PFSK-1 (cell line): ENCODE results near the gene RETREG1.

Experiments used
- FOXP2 ChIP-seq: optimal IDR thresholded peaks from 2 replicates; pipeline ENCODE3; 2011; ENCODE audit warnings: borderline replicate concordance, control low read depth, inconsistent platforms; ENCODE audit not compliant: insufficient read depth; ENCODE audit errors: extremely low read length, extremely low read depth
- POLR2AphosphoS5 ChIP-seq: IDR thresholded peaks from 2 replicates; pipeline ENCODE4 v1.6.1; 2012; ENCODE audit warnings: low read depth, mild to moderate bottlenecking, control low read depth, low read length, moderate library complexity
- SIN3A ChIP-seq: IDR thresholded peaks from 2 replicates; pipeline ENCODE4 v1.6.1; 2012; ENCODE audit warnings: mild to moderate bottlenecking, low read length, moderate library complexity, borderline replicate concordance; ENCODE audit not compliant: insufficient read depth
- TAF1 ChIP-seq: IDR thresholded peaks from 2 replicates; pipeline ENCODE4 v1.6.1; 2012; ENCODE audit warnings: low read length, control low read depth, borderline replicate concordance; ENCODE audit not compliant: insufficient read depth
- TF ChIP-seq, protein P1 (sequence below), 2 experiments: IDR thresholded peaks; 2 replicates each; pipeline versions ENCODE4 v1.6.1 to v1.8.0; 2011 to 2012; ENCODE audit warnings: low read depth in 2 of 2, low read length in 2 of 2, control low read depth in 1 of 2, inconsistent platforms in 1 of 2, mild to moderate bottlenecking in 1 of 2, moderate library complexity in 1 of 2; ENCODE audit not compliant: insufficient read depth in 1 of 2

DNA sequence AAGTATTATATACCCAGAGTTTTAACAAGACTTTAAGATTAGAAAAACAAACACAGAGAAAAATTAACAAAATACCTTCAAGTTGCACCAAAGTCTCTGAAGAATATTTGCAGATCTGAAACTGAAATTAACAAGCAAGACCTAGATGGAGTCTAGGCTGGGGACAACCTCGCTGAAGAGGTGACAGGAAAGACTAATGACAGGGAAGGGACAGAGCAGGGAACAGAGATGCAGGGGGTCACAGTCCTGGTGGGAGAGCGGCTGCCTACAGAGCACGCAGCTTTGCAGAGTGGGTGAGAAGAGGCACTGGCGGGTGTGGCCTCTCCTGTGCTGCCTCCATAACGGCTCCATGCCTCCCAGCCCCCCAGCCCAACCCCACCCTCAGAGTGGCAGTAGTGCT, 13.5 kb downstream of the RETREG1 start:
- no peak for TF ChIP-seq POLR2AphosphoS5
- TF ChIP-seq SIN3A = no peak
- TF ChIP-seq TAF1 = no peak
- TF ChIP-seq, protein P1, sequence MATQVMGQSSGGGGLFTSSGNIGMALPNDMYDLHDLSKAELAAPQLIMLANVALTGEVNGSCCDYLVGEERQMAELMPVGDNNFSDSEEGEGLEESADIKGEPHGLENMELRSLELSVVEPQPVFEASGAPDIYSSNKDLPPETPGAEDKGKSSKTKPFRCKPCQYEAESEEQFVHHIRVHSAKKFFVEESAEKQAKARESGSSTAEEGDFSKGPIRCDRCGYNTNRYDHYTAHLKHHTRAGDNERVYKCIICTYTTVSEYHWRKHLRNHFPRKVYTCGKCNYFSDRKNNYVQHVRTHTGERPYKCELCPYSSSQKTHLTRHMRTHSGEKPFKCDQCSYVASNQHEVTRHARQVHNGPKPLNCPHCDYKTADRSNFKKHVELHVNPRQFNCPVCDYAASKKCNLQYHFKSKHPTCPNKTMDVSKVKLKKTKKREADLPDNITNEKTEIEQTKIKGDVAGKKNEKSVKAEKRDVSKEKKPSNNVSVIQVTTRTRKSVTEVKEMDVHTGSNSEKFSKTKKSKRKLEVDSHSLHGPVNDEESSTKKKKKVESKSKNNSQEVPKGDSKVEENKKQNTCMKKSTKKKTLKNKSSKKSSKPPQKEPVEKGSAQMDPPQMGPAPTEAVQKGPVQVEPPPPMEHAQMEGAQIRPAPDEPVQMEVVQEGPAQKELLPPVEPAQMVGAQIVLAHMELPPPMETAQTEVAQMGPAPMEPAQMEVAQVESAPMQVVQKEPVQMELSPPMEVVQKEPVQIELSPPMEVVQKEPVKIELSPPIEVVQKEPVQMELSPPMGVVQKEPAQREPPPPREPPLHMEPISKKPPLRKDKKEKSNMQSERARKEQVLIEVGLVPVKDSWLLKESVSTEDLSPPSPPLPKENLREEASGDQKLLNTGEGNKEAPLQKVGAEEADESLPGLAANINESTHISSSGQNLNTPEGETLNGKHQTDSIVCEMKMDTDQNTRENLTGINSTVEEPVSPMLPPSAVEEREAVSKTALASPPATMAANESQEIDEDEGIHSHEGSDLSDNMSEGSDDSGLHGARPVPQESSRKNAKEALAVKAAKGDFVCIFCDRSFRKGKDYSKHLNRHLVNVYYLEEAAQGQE (IDR thresholded peaks at IDR 0.05; ENCODE audit: insufficient read depth in 1 of 2, low read depth in 2 of 2, low read length in 2 of 2) = no peak
- no peak for TF ChIP-seq FOXP2
